Measurements from ENCODE around the gene NANOS3.

The NANOS3 gene

GRCh38 chr19:13884726-13885591 is 8.0 kb downstream of the NANOS3 start:
- H3K27ac ChIP-seq = no peak overlapping the region
- no peak overlapping the region for H3K4me3 ChIP-seq
- DNase-seq (ENCODE audit: low spot score) = no peak
- TF ChIP-seq, protein P1, sequence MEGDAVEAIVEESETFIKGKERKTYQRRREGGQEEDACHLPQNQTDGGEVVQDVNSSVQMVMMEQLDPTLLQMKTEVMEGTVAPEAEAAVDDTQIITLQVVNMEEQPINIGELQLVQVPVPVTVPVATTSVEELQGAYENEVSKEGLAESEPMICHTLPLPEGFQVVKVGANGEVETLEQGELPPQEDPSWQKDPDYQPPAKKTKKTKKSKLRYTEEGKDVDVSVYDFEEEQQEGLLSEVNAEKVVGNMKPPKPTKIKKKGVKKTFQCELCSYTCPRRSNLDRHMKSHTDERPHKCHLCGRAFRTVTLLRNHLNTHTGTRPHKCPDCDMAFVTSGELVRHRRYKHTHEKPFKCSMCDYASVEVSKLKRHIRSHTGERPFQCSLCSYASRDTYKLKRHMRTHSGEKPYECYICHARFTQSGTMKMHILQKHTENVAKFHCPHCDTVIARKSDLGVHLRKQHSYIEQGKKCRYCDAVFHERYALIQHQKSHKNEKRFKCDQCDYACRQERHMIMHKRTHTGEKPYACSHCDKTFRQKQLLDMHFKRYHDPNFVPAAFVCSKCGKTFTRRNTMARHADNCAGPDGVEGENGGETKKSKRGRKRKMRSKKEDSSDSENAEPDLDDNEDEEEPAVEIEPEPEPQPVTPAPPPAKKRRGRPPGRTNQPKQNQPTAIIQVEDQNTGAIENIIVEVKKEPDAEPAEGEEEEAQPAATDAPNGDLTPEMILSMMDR (IDR thresholded peaks at IDR 0.05) = no peak

DNA sequence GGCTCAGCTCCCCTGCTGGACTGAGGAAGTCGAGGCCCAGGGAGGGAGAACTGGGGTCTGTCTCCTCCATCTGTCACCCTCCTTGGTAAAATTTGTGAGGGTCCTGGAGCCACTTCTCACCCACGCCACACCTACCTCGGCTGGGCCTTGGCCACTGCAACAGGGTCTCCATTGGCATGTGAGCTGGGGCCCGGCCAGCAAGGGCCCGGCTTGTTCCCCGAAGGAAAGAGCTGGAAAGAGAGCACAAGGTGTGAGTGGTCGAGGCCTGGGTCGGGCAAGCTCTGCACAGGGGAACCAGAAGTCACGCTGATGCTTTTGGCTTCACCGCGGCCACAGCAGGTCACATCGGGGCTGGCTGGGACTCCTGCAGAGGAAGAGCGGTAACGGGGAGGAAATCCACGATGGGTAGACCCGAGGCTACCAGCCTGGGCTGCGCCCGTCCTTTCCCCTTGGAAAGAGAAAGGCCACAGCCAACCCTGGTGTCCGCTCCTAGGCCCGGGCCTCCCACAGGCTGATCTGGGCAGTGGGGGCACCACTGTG is 9.0 kb downstream of the NANOS3 start:
- Histone ChIP-seq H3K27ac (no peak overlapping the region), H3K4me3 (no peak overlapping the region)
- DNase-seq (ENCODE audit: low spot score) = no peak
- TF ChIP-seq, protein P1 (IDR thresholded peaks at IDR 0.05) = no peak

DNA sequence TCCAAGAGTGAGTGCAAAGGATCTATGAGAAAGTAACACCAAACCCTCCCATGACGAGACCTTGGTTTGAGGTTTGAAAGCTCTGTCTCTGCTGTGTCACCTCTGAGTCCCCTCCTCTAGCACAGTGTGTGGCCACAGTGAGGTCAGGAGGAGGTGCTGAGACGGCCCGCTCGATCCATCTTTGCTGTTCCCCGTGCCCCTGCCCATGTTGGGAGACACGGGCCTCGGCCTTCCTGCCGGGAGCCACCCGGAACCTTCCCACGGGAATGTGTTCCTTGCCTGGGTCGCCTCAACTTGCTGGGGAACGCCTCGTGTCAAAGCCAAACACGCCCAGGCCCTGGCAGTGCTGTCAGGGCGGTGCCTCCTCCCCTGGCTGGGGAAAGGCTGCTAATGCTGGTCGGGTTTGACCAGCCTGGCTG is 10.1 kb downstream of the NANOS3 start:
- TF ChIP-seq, protein P1 (IDR thresholded peaks at IDR 0.05) = no peak
- no peak overlapping the region for H3K4me3 ChIP-seq
- no peak for DNase-seq (ENCODE audit: low spot score)
- H3K27ac ChIP-seq = no peak overlapping the region

DNA sequence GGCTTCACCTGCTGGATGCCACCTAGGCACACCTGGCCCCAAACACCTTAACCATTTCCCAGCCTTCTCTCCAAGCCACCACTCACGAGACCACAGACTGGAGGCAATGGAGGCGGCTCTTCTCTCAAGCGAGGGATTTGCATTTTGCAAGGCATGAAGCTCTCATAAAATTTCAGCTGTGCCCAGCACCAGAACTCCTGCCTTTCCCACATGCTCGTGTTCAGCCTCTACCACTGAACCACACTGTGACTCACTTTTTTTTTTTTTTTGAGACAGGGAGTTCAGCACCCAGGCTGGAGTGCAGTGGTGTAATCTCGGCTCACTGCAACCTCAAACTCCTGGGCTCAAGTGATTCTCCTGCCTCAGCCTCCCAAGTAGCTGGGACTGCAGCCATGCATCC is 10.6 kb downstream of the NANOS3 start:
- no peak overlapping the region for H3K4me3 ChIP-seq
- TF ChIP-seq, protein P1 (IDR thresholded peaks at IDR 0.05) = no peak
- no peak for DNase-seq (ENCODE audit: low spot score)
- no peak overlapping the region for H3K27ac ChIP-seq

GRCh38 chr19:13888281-13888680 is 11.3 kb downstream of the NANOS3 start:
- Histone ChIP-seq H3K27ac (no peak overlapping the region), H3K4me3 (no peak overlapping the region)
- TF ChIP-seq, protein P1 (IDR thresholded peaks at IDR 0.05) = no peak
- no peak for DNase-seq (ENCODE audit: low spot score)

- H3K4me3 ChIP-seq = no peak overlapping the region
- no peak overlapping the region for H3K27ac ChIP-seq
- TF ChIP-seq, protein P1 (IDR thresholded peaks at IDR 0.05) = no peak
- no peak for DNase-seq (ENCODE audit: low spot score)
Observed at GRCh38 chr19:13890136-13890535, 13.2 kb downstream of the NANOS3 start.

DNA sequence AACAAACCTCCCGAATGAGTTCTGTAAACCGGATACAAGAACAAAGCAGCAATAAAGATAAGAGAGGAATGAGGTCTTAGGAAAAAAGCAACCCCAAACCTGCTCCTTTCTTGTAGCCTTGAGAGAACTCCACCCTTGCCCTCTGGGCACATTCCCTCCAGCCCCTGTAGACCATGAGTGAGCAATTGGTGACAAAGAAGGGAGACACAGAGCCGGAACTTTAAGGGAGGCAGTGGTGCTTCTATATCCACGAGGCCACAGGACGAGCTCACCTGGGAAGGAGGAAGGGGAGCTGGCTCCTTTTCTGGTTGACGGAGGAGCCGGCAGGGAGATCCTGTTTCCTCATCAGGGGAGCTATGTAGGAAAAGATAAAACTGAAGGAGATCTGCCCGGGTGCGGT is 15.9 kb downstream of the NANOS3 start:
- no peak overlapping the region for H3K27ac ChIP-seq
- H3K4me3 ChIP-seq = no peak overlapping the region
- no peak for DNase-seq (ENCODE audit: low spot score)
- TF ChIP-seq, protein P1 (IDR thresholded peaks at IDR 0.05) = no peak
